ENCODE measurements around the gene SWI5.

Gene SWI5

GRCh38 chr9:128337936-128338335 lies 61.9 kb downstream of the SWI5 start:
- no peak for ATAC-seq
- TF ChIP-seq CREB5 (CRISPR knock-in tag; IDR thresholded peaks at IDR 0.05; ENCODE audit: low read depth) = no peak
- TF ChIP-seq TOX (CRISPR knock-in tag; IDR thresholded peaks at IDR 0.05; ENCODE audit: borderline replicate concordance) = no peak

All from SK-N-SH treated with all-trans-retinoic acid at 6 μM for 48 hours (cell line).